HepG2 (cell line): ENCODE data around the gene NACC2. TPM values are rescaled to one million over a fixed set of nuclear protein-coding genes. Genes with fewer than 3 reads are reported as not detected.

Experiments used
- ATF7-NPFF ChIP-seq: sonication (generic); formaldehyde crosslinking; IDR thresholded peaks from 2 replicates; pipeline ENCODE4 v1.8.1; 2023; ENCODE audit warnings: mild to moderate bottlenecking, low read depth, missing genetic modification reagents, moderate library complexity
- IRF2 ChIP-seq: IDR thresholded peaks from 2 replicates; pipeline ENCODE4 v1.6.1; 2018; ENCODE audit warnings: missing genetic modification reagents, missing compliant biosample characterization
- JUN ChIP-seq: sonication (generic); formaldehyde crosslinking; IDR thresholded peaks from 2 replicates; pipeline ENCODE4 v1.4.0; 2020; ENCODE audit warnings: mild to moderate bottlenecking, missing genetic modification reagents
- KAT7 ChIP-seq: IDR thresholded peaks from 2 replicates; pipeline ENCODE4 v1.6.1; 2018; ENCODE audit warnings: borderline replicate concordance, missing compliant biosample characterization
- KDM5B ChIP-seq: sonication (generic); formaldehyde crosslinking; IDR thresholded peaks from 2 replicates; pipeline ENCODE4 v1.4.0; 2020; ENCODE audit warnings: missing genetic modification reagents, mild to moderate bottlenecking, borderline replicate concordance
- MAZ ChIP-seq, 2 experiments: sonication (generic) in 1 of 2; formaldehyde crosslinking in 1 of 2; IDR thresholded peaks; 2 replicates each; pipeline versions ENCODE4 v1.5.0 to v1.6.1; 2012 to 2020; ENCODE audit warnings: low read depth in 2 of 2, mild to moderate bottlenecking in 2 of 2, borderline replicate concordance in 1 of 2, improper control_type of control experiment in 1 of 2, low read length in 1 of 2, missing genetic modification reagents in 1 of 2, moderate library complexity in 1 of 2
- SNAI1 ChIP-seq: sonication (generic); formaldehyde crosslinking; IDR thresholded peaks from 2 replicates; pipeline ENCODE4 v1.5.0; 2020; ENCODE audit warnings: mild to moderate bottlenecking, missing genetic modification reagents, borderline replicate concordance
- ZNF317 ChIP-seq: sonication (generic); formaldehyde crosslinking; IDR thresholded peaks from 2 replicates; pipeline ENCODE4 v1.5.0; 2020; ENCODE audit warnings: mild to moderate bottlenecking, missing genetic modification reagents
- ZNF33A ChIP-seq: sonication (generic); formaldehyde crosslinking; IDR thresholded peaks from 2 replicates; pipeline ENCODE4 v1.5.1; 2020; ENCODE audit warnings: missing genetic modification reagents, mild to moderate bottlenecking, moderate library complexity, borderline replicate concordance
- ZNF44 ChIP-seq: sonication (generic); formaldehyde crosslinking; IDR thresholded peaks from 2 replicates; pipeline ENCODE4 v1.5.1; 2020; ENCODE audit warnings: mild to moderate bottlenecking, missing genetic modification reagents
- ZNF660 ChIP-seq: sonication (generic); formaldehyde crosslinking; IDR thresholded peaks from 2 replicates; pipeline ENCODE4 v1.5.1; 2020; ENCODE audit warnings: mild to moderate bottlenecking, low read depth, missing genetic modification reagents, borderline replicate concordance
- ZNF724P ChIP-seq: sonication (generic); formaldehyde crosslinking; IDR thresholded peaks from 2 replicates; pipeline ENCODE4 v1.8.0; 2022; ENCODE audit warnings: missing genetic modification reagents, borderline replicate concordance
- polyA plus RNA-seq, 8 experiments: library from polyadenylated mRNA; depleted of rRNA in 3 of 8; stranded (reverse) in 7 of 8; unstranded in 1 of 8; fragments of >200 nt; fragmentation: Illumina TruSeq in 4 of 8; extraction: Trizol in 4 of 8; gene quantifications; 2 replicates each; pipeline versions ENCODE4 v1.2.1 to v1.2.3, GENCODE V29; 2011 to 2016; ENCODE audit warnings: low read depth in 4 of 8, missing spikeins in 1 of 8, mixed read lengths in 1 of 8; ENCODE audit not compliant: insufficient read depth in 1 of 8
- total RNA-seq, 5 experiments: library from RNA; depleted of rRNA; stranded (reverse); fragments of >200 nt; fragmentation: Illumina TruSeq; extraction: Trizol; gene quantifications; 2 replicates each; pipeline ENCODE4 v1.2.3, GENCODE V29; 2016; ENCODE audit warnings: low read depth in 1 of 5
- TF ChIP-seq, protein P1 (sequence below): sonication (generic); formaldehyde crosslinking; IDR thresholded peaks from 2 replicates; pipeline ENCODE4 v1.8.1; 2022; ENCODE audit warnings: low read depth, mild to moderate bottlenecking, missing genetic modification reagents
- TF ChIP-seq, protein P2 (sequence below): sonication (generic); formaldehyde crosslinking; IDR thresholded peaks from 2 replicates; pipeline ENCODE4 v1.4.0; 2020; ENCODE audit warnings: missing genetic modification reagents
- TF ChIP-seq, protein P3 (sequence below): sonication (generic); formaldehyde crosslinking; IDR thresholded peaks from 2 replicates; pipeline ENCODE4 v1.8.0; 2022; ENCODE audit warnings: mild to moderate bottlenecking, missing genetic modification reagents
- TF ChIP-seq, protein P4 (sequence below): sonication (generic); formaldehyde crosslinking; IDR thresholded peaks from 2 replicates; pipeline ENCODE4 v1.4.0; 2020; ENCODE audit warnings: missing genetic modification reagents

NACC2 gene
- total and polyA plus RNA-seq, 2 of the 13 experiments (the other 11 are each of a cell fraction or from before 2014, with no cell fraction given), result 5.9 to 12.3 TPM

DNA sequence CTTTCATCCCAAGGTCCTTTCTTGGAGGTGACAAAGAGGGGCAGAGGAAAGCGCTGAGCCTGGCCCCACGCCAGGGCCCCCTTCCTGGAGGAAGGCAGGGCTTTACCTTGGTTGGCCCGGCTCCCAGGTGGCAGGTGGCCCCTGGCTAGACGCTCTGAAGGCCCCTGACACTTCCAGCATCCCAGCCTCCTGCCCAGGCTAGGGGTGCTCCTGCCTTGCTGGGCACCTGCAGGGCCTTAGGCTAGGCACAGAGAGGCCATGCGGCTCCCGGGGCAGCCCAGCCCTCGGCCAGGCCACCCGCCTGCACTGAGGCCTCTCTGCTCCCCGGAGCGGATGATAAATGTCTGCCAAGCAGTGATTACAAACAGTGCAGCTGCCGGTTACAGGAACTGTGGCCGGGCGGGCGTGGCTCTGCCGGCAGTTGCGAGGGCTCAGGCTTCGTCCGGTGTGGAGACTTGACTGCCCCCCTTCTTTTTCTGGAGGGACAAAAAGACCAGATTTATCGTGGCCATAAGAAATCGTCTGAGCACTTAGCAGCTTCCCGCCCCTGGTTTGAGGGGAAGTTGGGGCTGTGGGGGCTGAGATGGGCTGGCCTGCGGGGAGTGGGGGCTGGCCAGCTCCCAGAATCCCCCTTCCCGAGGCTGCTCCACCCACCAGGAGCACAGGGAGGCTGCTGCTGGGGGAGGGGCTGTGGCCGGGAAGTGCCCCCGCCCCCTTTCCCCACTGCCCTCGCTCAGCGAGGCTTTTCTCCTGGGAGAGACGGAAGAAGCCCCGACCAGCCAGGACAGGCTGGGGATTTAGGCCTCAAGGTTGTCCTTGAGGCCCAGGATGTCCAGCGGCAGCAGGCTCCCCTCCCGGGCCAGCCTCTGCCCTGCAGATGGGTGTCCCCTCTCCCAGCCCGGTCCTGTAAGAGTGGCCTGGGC, 102.3 kb downstream of the NACC2 start (continued):
- TF ChIP-seq ZNF33A (CRISPR knock-in tag) (no peak), JUN (CRISPR knock-in tag) (no peak), MAZ (IDR thresholded peaks at IDR 0.05; ENCODE audit: borderline replicate concordance, low read depth, low read length) (peak; percentile 57; the same call in 1 of the 2 replicates), MAZ (CRISPR knock-in tag; IDR thresholded peaks at IDR 0.05; ENCODE audit: low read depth) (peak; percentile 89), ZNF660 (CRISPR knock-in tag) (no peak), KDM5B (no peak; the same call in 1 of the 2 replicates), IRF2 (CRISPR knock-in tag) (no peak; the same call in none of the 2 replicates), SNAI1 (CRISPR knock-in tag) (no peak), ZNF44 (CRISPR knock-in tag) (no peak), ZNF317 (CRISPR knock-in tag) (peak; percentile 78), ATF7-NPFF (peak; percentile 50; the same call in 1 of the 2 replicates), KAT7 (peak; percentile 54; the same call in 1 of the 2 replicates), ZNF724P (CRISPR knock-in tag) (no peak)
- TF ChIP-seq, protein P1, sequence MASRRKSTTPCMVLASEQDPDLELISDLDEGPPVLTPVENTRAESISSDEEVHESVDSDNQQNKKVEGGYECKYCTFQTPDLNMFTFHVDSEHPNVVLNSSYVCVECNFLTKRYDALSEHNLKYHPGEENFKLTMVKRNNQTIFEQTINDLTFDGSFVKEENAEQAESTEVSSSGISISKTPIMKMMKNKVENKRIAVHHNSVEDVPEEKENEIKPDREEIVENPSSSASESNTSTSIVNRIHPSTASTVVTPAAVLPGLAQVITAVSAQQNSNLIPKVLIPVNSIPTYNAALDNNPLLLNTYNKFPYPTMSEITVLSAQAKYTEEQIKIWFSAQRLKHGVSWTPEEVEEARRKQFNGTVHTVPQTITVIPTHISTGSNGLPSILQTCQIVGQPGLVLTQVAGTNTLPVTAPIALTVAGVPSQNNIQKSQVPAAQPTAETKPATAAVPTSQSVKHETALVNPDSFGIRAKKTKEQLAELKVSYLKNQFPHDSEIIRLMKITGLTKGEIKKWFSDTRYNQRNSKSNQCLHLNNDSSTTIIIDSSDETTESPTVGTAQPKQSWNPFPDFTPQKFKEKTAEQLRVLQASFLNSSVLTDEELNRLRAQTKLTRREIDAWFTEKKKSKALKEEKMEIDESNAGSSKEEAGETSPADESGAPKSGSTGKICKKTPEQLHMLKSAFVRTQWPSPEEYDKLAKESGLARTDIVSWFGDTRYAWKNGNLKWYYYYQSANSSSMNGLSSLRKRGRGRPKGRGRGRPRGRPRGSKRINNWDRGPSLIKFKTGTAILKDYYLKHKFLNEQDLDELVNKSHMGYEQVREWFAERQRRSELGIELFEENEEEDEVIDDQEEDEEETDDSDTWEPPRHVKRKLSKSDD (CRISPR knock-in tag), result no peak
- TF ChIP-seq, protein P2, sequence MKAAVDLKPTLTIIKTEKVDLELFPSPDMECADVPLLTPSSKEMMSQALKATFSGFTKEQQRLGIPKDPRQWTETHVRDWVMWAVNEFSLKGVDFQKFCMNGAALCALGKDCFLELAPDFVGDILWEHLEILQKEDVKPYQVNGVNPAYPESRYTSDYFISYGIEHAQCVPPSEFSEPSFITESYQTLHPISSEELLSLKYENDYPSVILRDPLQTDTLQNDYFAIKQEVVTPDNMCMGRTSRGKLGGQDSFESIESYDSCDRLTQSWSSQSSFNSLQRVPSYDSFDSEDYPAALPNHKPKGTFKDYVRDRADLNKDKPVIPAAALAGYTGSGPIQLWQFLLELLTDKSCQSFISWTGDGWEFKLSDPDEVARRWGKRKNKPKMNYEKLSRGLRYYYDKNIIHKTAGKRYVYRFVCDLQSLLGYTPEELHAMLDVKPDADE (CRISPR knock-in tag), result peak; percentile 80
- TF ChIP-seq, protein P3, sequence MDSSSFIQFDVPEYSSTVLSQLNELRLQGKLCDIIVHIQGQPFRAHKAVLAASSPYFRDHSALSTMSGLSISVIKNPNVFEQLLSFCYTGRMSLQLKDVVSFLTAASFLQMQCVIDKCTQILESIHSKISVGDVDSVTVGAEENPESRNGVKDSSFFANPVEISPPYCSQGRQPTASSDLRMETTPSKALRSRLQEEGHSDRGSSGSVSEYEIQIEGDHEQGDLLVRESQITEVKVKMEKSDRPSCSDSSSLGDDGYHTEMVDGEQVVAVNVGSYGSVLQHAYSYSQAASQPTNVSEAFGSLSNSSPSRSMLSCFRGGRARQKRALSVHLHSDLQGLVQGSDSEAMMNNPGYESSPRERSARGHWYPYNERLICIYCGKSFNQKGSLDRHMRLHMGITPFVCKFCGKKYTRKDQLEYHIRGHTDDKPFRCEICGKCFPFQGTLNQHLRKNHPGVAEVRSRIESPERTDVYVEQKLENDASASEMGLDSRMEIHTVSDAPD (CRISPR knock-in tag), result no peak; the same call in 1 of the 2 replicates
- TF ChIP-seq, protein P4, sequence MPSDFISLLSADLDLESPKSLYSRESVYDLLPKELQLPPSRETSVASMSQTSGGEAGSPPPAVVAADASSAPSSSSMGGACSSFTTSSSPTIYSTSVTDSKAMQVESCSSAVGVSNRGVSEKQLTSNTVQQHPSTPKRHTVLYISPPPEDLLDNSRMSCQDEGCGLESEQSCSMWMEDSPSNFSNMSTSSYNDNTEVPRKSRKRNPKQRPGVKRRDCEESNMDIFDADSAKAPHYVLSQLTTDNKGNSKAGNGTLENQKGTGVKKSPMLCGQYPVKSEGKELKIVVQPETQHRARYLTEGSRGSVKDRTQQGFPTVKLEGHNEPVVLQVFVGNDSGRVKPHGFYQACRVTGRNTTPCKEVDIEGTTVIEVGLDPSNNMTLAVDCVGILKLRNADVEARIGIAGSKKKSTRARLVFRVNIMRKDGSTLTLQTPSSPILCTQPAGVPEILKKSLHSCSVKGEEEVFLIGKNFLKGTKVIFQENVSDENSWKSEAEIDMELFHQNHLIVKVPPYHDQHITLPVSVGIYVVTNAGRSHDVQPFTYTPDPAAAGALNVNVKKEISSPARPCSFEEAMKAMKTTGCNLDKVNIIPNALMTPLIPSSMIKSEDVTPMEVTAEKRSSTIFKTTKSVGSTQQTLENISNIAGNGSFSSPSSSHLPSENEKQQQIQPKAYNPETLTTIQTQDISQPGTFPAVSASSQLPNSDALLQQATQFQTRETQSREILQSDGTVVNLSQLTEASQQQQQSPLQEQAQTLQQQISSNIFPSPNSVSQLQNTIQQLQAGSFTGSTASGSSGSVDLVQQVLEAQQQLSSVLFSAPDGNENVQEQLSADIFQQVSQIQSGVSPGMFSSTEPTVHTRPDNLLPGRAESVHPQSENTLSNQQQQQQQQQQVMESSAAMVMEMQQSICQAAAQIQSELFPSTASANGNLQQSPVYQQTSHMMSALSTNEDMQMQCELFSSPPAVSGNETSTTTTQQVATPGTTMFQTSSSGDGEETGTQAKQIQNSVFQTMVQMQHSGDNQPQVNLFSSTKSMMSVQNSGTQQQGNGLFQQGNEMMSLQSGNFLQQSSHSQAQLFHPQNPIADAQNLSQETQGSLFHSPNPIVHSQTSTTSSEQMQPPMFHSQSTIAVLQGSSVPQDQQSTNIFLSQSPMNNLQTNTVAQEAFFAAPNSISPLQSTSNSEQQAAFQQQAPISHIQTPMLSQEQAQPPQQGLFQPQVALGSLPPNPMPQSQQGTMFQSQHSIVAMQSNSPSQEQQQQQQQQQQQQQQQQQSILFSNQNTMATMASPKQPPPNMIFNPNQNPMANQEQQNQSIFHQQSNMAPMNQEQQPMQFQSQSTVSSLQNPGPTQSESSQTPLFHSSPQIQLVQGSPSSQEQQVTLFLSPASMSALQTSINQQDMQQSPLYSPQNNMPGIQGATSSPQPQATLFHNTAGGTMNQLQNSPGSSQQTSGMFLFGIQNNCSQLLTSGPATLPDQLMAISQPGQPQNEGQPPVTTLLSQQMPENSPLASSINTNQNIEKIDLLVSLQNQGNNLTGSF, result 0 out of 2 replicates have a peak, but pooled peaks have one; percentile 43
